Measurements from ENCODE around the gene NAA25. TPM values are rescaled to one million over a fixed set of nuclear protein-coding genes. Genes with fewer than 3 reads are reported as not detected.

The NAA25 gene
- polyA plus RNA-seq, 1 of the 3 experiments (the other 2 are of a cell fraction) = 4.4 TPM

GRCh38 chr12:111976860-111977259 is 131.7 kb downstream of the NAA25 start:
- no peaks in the 10 kb centered on the region for H4K20me1 ChIP-seq (ENCODE audit: insufficient read depth)
- no peak overlapping the region for H2AFZ ChIP-seq (ENCODE audit: low read depth)
- no peaks in the 10 kb centered on the region for H3K79me2 ChIP-seq (ENCODE audit: insufficient read depth)
- H3F3A ChIP-seq (replicated peaks; ENCODE audit: insufficient read depth) = peaks cover 7% of the 10 kb centered on the region
- no peaks in the 10 kb centered on the region for H3K9me2 ChIP-seq
- no peaks in the 10 kb centered on the region; a peak in 1 of 4 replicates for H3K4me1 ChIP-seq (ENCODE audit: control insufficient read depth in 1 of 2, insufficient read depth in 2 of 2, low read depth in 1 of 2, low read length in 1 of 2)
- peaks cover 0 to 9% of the 10 kb centered on the region in 2 experiments for H3K36me3 ChIP-seq (replicated peaks in 1 of 2; ENCODE audit: control insufficient read depth in 1 of 2, insufficient read depth in 2 of 2, low read length in 1 of 2)
- no peak overlapping the region for H3K4me3 ChIP-seq (ENCODE audit: low read depth in 2 of 2, low read length in 1 of 2)
- H3K4me2 ChIP-seq = no peak overlapping the region
- H3K9me3 ChIP-seq = 0 out of 2 replicates have a peak, but pooled peaks cover 4% of the 10 kb centered on the region
- no peak for DNase-seq
- no peak overlapping the region for H3K9ac ChIP-seq
- ChIA-PET POLR2A (no interaction called here), CTCF (interaction anchor here (1.1 kb wide), 1 partner anchor 15 kb away, joined by 3 read pairs; no protein-coding TSS in a partner anchor)
- no peaks in the 10 kb centered on the region for H3K27me3 ChIP-seq (ENCODE audit: insufficient read depth)
- no peak overlapping the region for H3K27ac ChIP-seq (ENCODE audit: low read depth in 2 of 2, low read length in 1 of 2)
- TF ChIP-seq RAD21 (IDR thresholded peaks at IDR 0.05; ENCODE audit: low read length) (no peak), USF1 (IDR thresholded peaks at IDR 0.05; ENCODE audit: borderline replicate concordance, low read depth) (no peak), MEF2A (IDR thresholded peaks at IDR 0.05; ENCODE audit: borderline replicate concordance, low read depth) (no peak), ZBTB33 (IDR thresholded peaks at IDR 0.05; ENCODE audit: borderline replicate concordance, low read depth) (no peak), RCOR1 (IDR thresholded peaks at IDR 0.05; ENCODE audit: low read length) (no peak), PBX3 (IDR thresholded peaks at IDR 0.05) (no peak), NRF1 (IDR thresholded peaks at IDR 0.05; ENCODE audit: low read depth, low read length) (no peak)

Small RNA genes within 50 kb of the gene (small RNA-seq; reads per million reads assigned to genes)
- gene AC004024.1 = 0 reads per million in 7 experiments
- 0 to 0.86 (median 0) reads per million in 7 experiments for gene MIR3657
- gene RF00019 = 0 reads per million in 7 experiments

Other genes starting within 250 kb of the NAA25 start
- 7.9 and 12.0 TPM in 2 replicates for gene TMEM116, start 95.6 kb downstream of the NAA25 start, polyA plus RNA-seq (2012; rRNA removed)
- 177 and 189 TPM in 2 replicates for gene ERP29, start 95.4 kb downstream of the NAA25 start, polyA plus RNA-seq (2012; rRNA removed)
- 12.4 and 18.2 TPM in 2 replicates for gene TRAFD1, start 16.8 kb upstream of the NAA25 start, polyA plus RNA-seq (2012; rRNA removed)

Measured in SK-N-SH (cell line).